K562 (cell line): ENCODE data around the gene GOLGA5. TPM values are rescaled to one million over a fixed set of nuclear protein-coding genes. Genes with fewer than 3 reads are reported as not detected.
A peak's percentile ranks its signal among the peaks of the same experiment; 100 is the strongest.

ENCODE experiments used
- ATAC-seq: fragments of 200-7000 bp; cut with Tn5 transposase; 3 replicates; pipeline ENCODE4 v1.9.1; 2020; ENCODE audit warnings: moderate library complexity
- BruUV-seq: library from RNA; stranded (reverse); fragments of 400-500 nt; replicated peaks from 2 replicates; lab custom pipeline; 2021; lab: Mats Ljungman, UMichigan
- CTCF ChIA-PET: fragments of 300-600 bp; formaldehyde crosslinking; extraction: SDS; loops from one replicate; lab custom pipeline; 2021; ENCODE audit warnings: low intra/inter-chr PET ratio; lab: Yijun Ruan, JAX
- POLR2A ChIA-PET: fragments of 300-600, 350-650 bp; sonication (Branson Sonifier 250); formaldehyde crosslinking; extraction: SDS; loops from one replicate; lab custom pipeline; 2021; ENCODE audit warnings: antibody characterized with exemption, inconsistent platforms; lab: Yijun Ruan, JAX
- DNase-seq, 4 experiments: peaks; one replicate each; pipeline versions ENCODE4 v3.0.0 to v3.0.0-alpha.2; 2011 to 2018; ENCODE audit warnings: low spot score in 3 of 4, mixed read lengths in 3 of 4; ENCODE audit errors: extremely low read depth in 1 of 4
- FAIRE-seq: peaks from 2 replicates; lab custom pipeline; 2011; peaks lifted over from hg19 to GRCh38; lab: Jason Lieb, UNC
- H2AFZ ChIP-seq: 2 replicates; pipeline ENCODE4 v1.6.0; 2011; ENCODE audit warnings: low read depth, low read length, control low read depth, inconsistent platforms
- H3K27ac ChIP-seq: fragments of 200-600 bp; 3 replicates; pipeline ENCODE4 v1.8.0; 2011; ENCODE audit warnings: low read depth, mild to moderate bottlenecking, control low read depth, inconsistent platforms, low read length, moderate library complexity, mixed read lengths; ENCODE audit errors: extremely low read depth
- H3K27me3 ChIP-seq, 2 experiments: fragments of 300-600 bp in 1 of 2; 2 replicates in 1 of 2; 3 replicates in 1 of 2; pipeline versions ENCODE4 v1.6.0 to v1.8.0; 2011; ENCODE audit warnings: inconsistent platforms in 2 of 2, low read length in 2 of 2, mild to moderate bottlenecking in 1 of 2, mixed read lengths in 1 of 2, moderate library complexity in 1 of 2; ENCODE audit not compliant: control insufficient read depth in 2 of 2, insufficient read depth in 2 of 2
- H3K36me3 ChIP-seq: fragments of 300-600 bp; 3 replicates; pipeline ENCODE4 v1.8.0; 2011; ENCODE audit warnings: mild to moderate bottlenecking, low read length, inconsistent platforms; ENCODE audit not compliant: control insufficient read depth, insufficient read depth
- H3K4me1 ChIP-seq, 2 experiments: fragments of 200-600 bp in 1 of 2; replicated peaks in 1 of 2; 2 replicates in 1 of 2; 3 replicates in 1 of 2; pipeline versions ENCODE4 v1.5.1 to v1.8.0; 2011; ENCODE audit warnings: inconsistent platforms in 2 of 2, low read length in 2 of 2, mild to moderate bottlenecking in 1 of 2, mixed read lengths in 1 of 2, moderate library complexity in 1 of 2; ENCODE audit not compliant: control insufficient read depth in 2 of 2, insufficient read depth in 2 of 2
- H3K4me2 ChIP-seq: 2 replicates; pipeline ENCODE4 v1.6.1; 2011; ENCODE audit warnings: low read length, control low read depth, inconsistent platforms, mixed read lengths; ENCODE audit not compliant: insufficient read depth
- H3K4me3 ChIP-seq: fragments of 200-600 bp; sonication (generic), shearing (Covaris generic); 2 replicates; pipeline ENCODE4 v1.5.1; 2016; ENCODE audit warnings: control low read depth, inconsistent platforms
- H3K79me2 ChIP-seq: fragments of 200-600 bp; 3 replicates; pipeline ENCODE4 v1.8.0; 2011; ENCODE audit warnings: low read length, inconsistent platforms; ENCODE audit not compliant: control insufficient read depth, insufficient read depth
- H3K9ac ChIP-seq, 2 experiments: 2 replicates each; pipeline versions ENCODE4 v1.6.0 to v1.6.1; 2011; ENCODE audit warnings: low read depth in 2 of 2, low read length in 2 of 2, control low read depth in 1 of 2, inconsistent platforms in 1 of 2, mild to moderate bottlenecking in 1 of 2, mixed read lengths in 1 of 2; ENCODE audit not compliant: insufficient read depth in 1 of 2
- H3K9me1 ChIP-seq: one replicate; pipeline ENCODE4 v1.6.0; 2011; ENCODE audit warnings: inconsistent platforms, mild to moderate bottlenecking, low read length, moderate library complexity; ENCODE audit not compliant: control insufficient read depth, insufficient read depth
- H3K9me3 ChIP-seq: replicated peaks from 2 replicates; pipeline ENCODE4 v1.5.1; 2011; ENCODE audit warnings: low read depth, low read length, inconsistent platforms; ENCODE audit not compliant: control insufficient read depth, insufficient read depth
- H4K20me1 ChIP-seq: replicated peaks from 2 replicates; pipeline ENCODE4 v1.6.1; 2011; ENCODE audit warnings: low read length, inconsistent platforms, mixed read lengths; ENCODE audit not compliant: control insufficient read depth, insufficient read depth
- FIP1L1 ChIP-seq: fragments of 200-400 bp; formaldehyde crosslinking; IDR thresholded peaks from 2 replicates; pipeline ENCODE4 v1.6.1; 2018; ENCODE audit warnings: mild to moderate bottlenecking, low read depth, low read length; ENCODE audit not compliant: poor library complexity, severe bottlenecking
- SAP30 ChIP-seq: fragments of 200-600 bp; sonication (generic); IDR thresholded peaks from 2 replicates; pipeline ENCODE4 v1.6.1; 2012; ENCODE audit warnings: borderline replicate concordance, low read depth, mild to moderate bottlenecking, moderate library complexity, low read length, control low read depth, inconsistent platforms; ENCODE audit not compliant: insufficient read depth, poor library complexity, severe bottlenecking
- SFPQ ChIP-seq: fragments of 200-400 bp; formaldehyde crosslinking; IDR thresholded peaks from 2 replicates; pipeline ENCODE4 v1.6.1; 2017; ENCODE audit warnings: mild to moderate bottlenecking, low read depth, low read length, moderate library complexity
- ZKSCAN1 ChIP-seq: fragments of 150-350 bp; IDR thresholded peaks from 2 replicates; pipeline ENCODE4 v1.6.1; 2016; ENCODE audit warnings: low read depth, low read length
- WGBS: fragments of 100-300 bp; shearing (Covaris generic); methylation state at CpG from one replicate; pipeline ENCODE4 v1.1.6; 2016; ENCODE audit warnings: low coverage, mixed read lengths; ENCODE audit not compliant: insufficient coverage; ENCODE audit errors: missing lambda C conversion rate; 5-methylcytosine and 5-hydroxymethylcytosine counted together
- in situ Hi-C: fragments of 300-500 bp; cut with MboI; formaldehyde crosslinking; loops from 4 replicates; pipeline ENCODE4 v1.15.0; 2018; ENCODE audit warnings: inconsistent platforms, mixed read lengths
- intact Hi-C: fragments of 100-400 bp; cut with micrococcal nuclease; formaldehyde crosslinking; loops from 2 replicates; pipeline ENCODE4 v1.14.2; 2022
- polyA plus RNA-seq, 8 experiments: library from polyadenylated mRNA; depleted of rRNA in 4 of 8; stranded (reverse) in 5 of 8; unstranded in 3 of 8; fragments of >200 nt; fragmentation: Nextera tagmentation in 2 of 8; fragmentation: Illumina TruSeq in 1 of 8; extraction: Ambion mirVana in 2 of 8; extraction: Trizol in 1 of 8; gene quantifications; 2 replicates each; pipeline versions ENCODE4 v1.2.1 to v1.2.3, GENCODE V29; 2011 to 2014; ENCODE audit warnings: inconsistent platforms in 1 of 8, missing spikeins in 1 of 8
- total RNA-seq, 7 experiments: library from RNA; depleted of rRNA in 6 of 7; stranded (reverse); fragments of >200 nt in 6 of 7; fragmentation: Illumina TruSeq in 2 of 7; extraction: Trizol in 2 of 7; gene quantifications; 2 replicates each; pipeline versions ENCODE4 v1.2.1 to v1.2.3, GENCODE V29; 2011 to 2021; ENCODE audit warnings: low replicate concordance in 1 of 7
- TF ChIP-seq, protein P1 (sequence below): sonication (generic); formaldehyde crosslinking; IDR thresholded peaks from 2 replicates; pipeline ENCODE4 v1.8.1; 2023; ENCODE audit warnings: mild to moderate bottlenecking, missing genetic modification reagents, moderate library complexity
- TF ChIP-seq, protein P2 (sequence below): fragments of 450-650 bp; IDR thresholded peaks from 2 replicates; pipeline ENCODE4 v1.6.1; 2014; ENCODE audit warnings: low read depth, mild to moderate bottlenecking, moderate library complexity, borderline replicate concordance
- TF ChIP-seq, protein P3 (sequence below), 2 experiments: fragments of 250-450 bp in 1 of 2; fragments of 450-650 bp in 1 of 2; sonication (Bioruptor Pico) in 1 of 2; IDR thresholded peaks; 2 replicates each; pipeline versions ENCODE4 v1.6.1 to v1.8.0; 2016 to 2021; ENCODE audit warnings: mild to moderate bottlenecking in 2 of 2, moderate library complexity in 2 of 2, missing compliant biosample characterization in 1 of 2, missing genetic modification characterization in 1 of 2

The GOLGA5 gene
- total and polyA plus RNA-seq, 9 of the 15 experiments (the other 6 are each of a cell fraction or from before 2014, with no cell fraction given), result 5.7 to 19.6 (median 12.7) TPM

GRCh38 chr14:92800012-92800411 is 5.9 kb downstream of the GOLGA5 start:
- ChIA-PET CTCF (no interaction called here), POLR2A (interaction anchor here (0.7 to 2.0 kb wide), 3 partner anchors 10 to 16 kb away, joined by 3 to 9 read pairs (median 3); no protein-coding TSS in a partner anchor)
- Histone ChIP-seq H3K9me1 (no peaks in the 10 kb centered on the region), H3K4me3 (no peak overlapping the region), H3K4me2 (no peak overlapping the region), H3K27me3 (no peaks in the 10 kb centered on the region), H3K36me3 (peaks cover 28% of the 10 kb centered on the region; the same call in 2 of the 3 replicates), H2AFZ (no peak overlapping the region), H3K79me2 (peaks cover 59% of the 10 kb centered on the region), H3K9ac (no peak overlapping the region), H3K4me1 (peaks cover 0 to 4% of the 10 kb centered on the region in 2 experiments; a peak in 2 of 5 replicates), H3K9me3 (no peaks in the 10 kb centered on the region), H4K20me1 (0 out of 2 replicates have a peak, but pooled peaks cover 3% of the 10 kb centered on the region), H3K27ac (no peak overlapping the region)
- in situ Hi-C loops (no loop called here), intact Hi-C loops (no loop called here)
- DNase-seq (no peak), FAIRE-seq (no peak), ATAC-seq (no peak)
- no TSS peak for BruUV-seq
- WGBS, result 54% methylated on average over 1 of the region's 1 CpG
- peak; percentile 72 for TF ChIP-seq ZKSCAN1
- no peak for TF ChIP-seq SAP30
- TF ChIP-seq, all 486 proteins: peak for 1

DNA sequence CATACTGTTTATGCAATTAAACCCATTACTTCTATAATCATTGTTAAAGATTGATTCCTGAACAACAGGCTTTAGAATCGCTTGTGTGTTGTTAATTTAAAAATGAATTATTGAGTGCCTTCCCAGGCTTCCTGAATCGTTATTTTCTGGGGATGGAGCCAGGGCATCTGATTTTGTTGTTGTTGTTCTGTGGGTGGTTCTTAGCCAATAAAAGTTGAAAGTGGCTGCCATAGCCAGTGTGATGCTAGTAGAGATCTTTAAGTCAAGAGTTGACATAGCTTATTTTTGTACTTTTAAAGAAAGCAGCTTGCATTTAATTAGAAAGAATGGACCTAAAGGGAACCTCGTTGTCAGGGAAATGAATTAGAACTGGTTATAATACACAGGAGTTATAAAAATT is 6.4 kb downstream of the GOLGA5 start:
- DNase-seq, result no peak
- WGBS, result 39% methylated on average over 3 of the region's 3 CpGs
- Histone ChIP-seq H4K20me1 (0 out of 2 replicates have a peak, but pooled peaks cover 3% of the 10 kb centered on the region), H3K9ac (no peak overlapping the region), H3K27me3 (no peaks in the 10 kb centered on the region), H3K4me2 (0 out of 2 replicates have a peak overlapping the region, but pooled peaks have one; percentile 3), H3K79me2 (peaks cover 59% of the 10 kb centered on the region), H3K27ac (no peak overlapping the region), H3K36me3 (peaks cover 32% of the 10 kb centered on the region; the same call in 2 of the 3 replicates), H2AFZ (no peak overlapping the region), H3K4me3 (no peak overlapping the region), H3K9me1 (no peaks in the 10 kb centered on the region), H3K4me1 (peaks cover 0 to 2% of the 10 kb centered on the region in 2 experiments; a peak in 2 of 5 replicates), H3K9me3 (no peaks in the 10 kb centered on the region)
- BruUV-seq, result no TSS peak
- POLR2A ChIA-PET, result interaction anchor here (0.7 to 2.0 kb wide), 3 partner anchors 9 to 15 kb away, joined by 3 to 9 read pairs (median 3); no protein-coding TSS in a partner anchor
- CTCF ChIA-PET, result no interaction called here
- intact Hi-C loops, result no loop called here
- no peak for FAIRE-seq
- ATAC-seq, result no peak
- in situ Hi-C loops, result no loop called here
- TF ChIP-seq FIP1L1 (no peak), SFPQ (no peak)
- TF ChIP-seq, protein P1, sequence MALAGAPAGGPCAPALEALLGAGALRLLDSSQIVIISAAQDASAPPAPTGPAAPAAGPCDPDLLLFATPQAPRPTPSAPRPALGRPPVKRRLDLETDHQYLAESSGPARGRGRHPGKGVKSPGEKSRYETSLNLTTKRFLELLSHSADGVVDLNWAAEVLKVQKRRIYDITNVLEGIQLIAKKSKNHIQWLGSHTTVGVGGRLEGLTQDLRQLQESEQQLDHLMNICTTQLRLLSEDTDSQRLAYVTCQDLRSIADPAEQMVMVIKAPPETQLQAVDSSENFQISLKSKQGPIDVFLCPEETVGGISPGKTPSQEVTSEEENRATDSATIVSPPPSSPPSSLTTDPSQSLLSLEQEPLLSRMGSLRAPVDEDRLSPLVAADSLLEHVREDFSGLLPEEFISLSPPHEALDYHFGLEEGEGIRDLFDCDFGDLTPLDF (CRISPR knock-in tag), result no peak
- TF ChIP-seq, protein P2, sequence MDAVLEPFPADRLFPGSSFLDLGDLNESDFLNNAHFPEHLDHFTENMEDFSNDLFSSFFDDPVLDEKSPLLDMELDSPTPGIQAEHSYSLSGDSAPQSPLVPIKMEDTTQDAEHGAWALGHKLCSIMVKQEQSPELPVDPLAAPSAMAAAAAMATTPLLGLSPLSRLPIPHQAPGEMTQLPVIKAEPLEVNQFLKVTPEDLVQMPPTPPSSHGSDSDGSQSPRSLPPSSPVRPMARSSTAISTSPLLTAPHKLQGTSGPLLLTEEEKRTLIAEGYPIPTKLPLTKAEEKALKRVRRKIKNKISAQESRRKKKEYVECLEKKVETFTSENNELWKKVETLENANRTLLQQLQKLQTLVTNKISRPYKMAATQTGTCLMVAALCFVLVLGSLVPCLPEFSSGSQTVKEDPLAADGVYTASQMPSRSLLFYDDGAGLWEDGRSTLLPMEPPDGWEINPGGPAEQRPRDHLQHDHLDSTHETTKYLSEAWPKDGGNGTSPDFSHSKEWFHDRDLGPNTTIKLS, result no peak
- TF ChIP-seq, protein P3, sequence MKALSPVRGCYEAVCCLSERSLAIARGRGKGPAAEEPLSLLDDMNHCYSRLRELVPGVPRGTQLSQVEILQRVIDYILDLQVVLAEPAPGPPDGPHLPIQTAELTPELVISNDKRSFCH (CRISPR knock-in tag; IDR thresholded peaks at IDR 0.05), result no peak
- TF ChIP-seq, protein P3 (tag; IDR thresholded peaks at IDR 0.05), result no peak
